Tibial nerve (tissue), 4 donors: ENCODE results near the gene ADRB1. TPM values are rescaled to one million over a fixed set of nuclear protein-coding genes. Genes with fewer than 3 reads are reported as not detected.
A peak's percentile ranks its signal among the peaks of the same experiment; 100 is the strongest.

ENCODE experiments used
- DNase-seq, 2 donors: peaks; one replicate each; pipeline ENCODE4 v3.0.0-alpha.2; 2019; ENCODE audit warnings: low spot score in 2 of 2
- H3K27ac ChIP-seq, 4 donors: fragments of 200-600 bp; sonication (generic) in 3 of 4; one replicate each; pipeline ENCODE4 v1.5.1; 2017 to 2019; ENCODE audit warnings: mild to moderate bottlenecking in 1 of 4
- H3K27me3 ChIP-seq, 2 donors: fragments of 200-600 bp; sonication (generic) in 1 of 2; one replicate each; pipeline versions ENCODE4 v1.5.1 to v1.6.0; 2017 to 2019
- H3K36me3 ChIP-seq, 3 donors: fragments of 200-600 bp; sonication (generic); one replicate each; pipeline ENCODE4 v1.5.1; 2018 to 2019
- H3K4me1 ChIP-seq, 4 donors: fragments of 200-600 bp; sonication (generic) in 3 of 4; one replicate each; pipeline ENCODE4 v1.5.1; 2017 to 2019
- H3K4me3 ChIP-seq, 4 donors: fragments of 200-600 bp; sonication (generic) in 3 of 4; one replicate each; pipeline ENCODE4 v1.5.1; 2017 to 2019; ENCODE audit warnings: mild to moderate bottlenecking in 1 of 4, moderate library complexity in 1 of 4
- H3K9me3 ChIP-seq, 4 donors: fragments of 200-600 bp; sonication (generic) in 3 of 4; one replicate each; pipeline ENCODE4 v1.5.1; 2017 to 2019
- EP300 ChIP-seq, 2 donors: sonication (generic); formaldehyde crosslinking; IDR thresholded peaks; one replicate each; pipeline ENCODE4 v1.6.1; 2017; ENCODE audit warnings: antibody characterized with exemption in 2 of 2, mild to moderate bottlenecking in 1 of 2
- POLR2A ChIP-seq, 2 donors: fragments of 450-650 bp; IDR thresholded peaks; one replicate each; pipeline ENCODE4 v1.6.1; 2017; ENCODE audit warnings: antibody characterized with exemption in 2 of 2, mild to moderate bottlenecking in 2 of 2, moderate library complexity in 2 of 2
- WGBS, 2 donors: methylation state at CpG; one replicate each; pipeline ENCODE4 v1.1.5; 2018; 5-methylcytosine and 5-hydroxymethylcytosine counted together
- total RNA-seq, 4 donors: library from RNA; depleted of rRNA; stranded (reverse); fragments of >200 nt; gene quantifications; one replicate each; pipeline ENCODE4 v1.1.0, GENCODE V29; 2016
- TF ChIP-seq, protein P1 (sequence below), 5 experiments: fragments of 200-600 bp in 3 of 5; fragments of 450-650 bp in 2 of 5; sonication (generic) in 3 of 5; IDR thresholded peaks; one replicate each; pipeline ENCODE4 v1.5.1; 2016 to 2019; ENCODE audit warnings: antibody characterized with exemption in 5 of 5, mild to moderate bottlenecking in 3 of 5, moderate library complexity in 2 of 5

ADRB1 gene
- total RNA-seq, 4 donors from 2014 or later: 0.30 to 1.4 (median 1.1) TPM

DNA sequence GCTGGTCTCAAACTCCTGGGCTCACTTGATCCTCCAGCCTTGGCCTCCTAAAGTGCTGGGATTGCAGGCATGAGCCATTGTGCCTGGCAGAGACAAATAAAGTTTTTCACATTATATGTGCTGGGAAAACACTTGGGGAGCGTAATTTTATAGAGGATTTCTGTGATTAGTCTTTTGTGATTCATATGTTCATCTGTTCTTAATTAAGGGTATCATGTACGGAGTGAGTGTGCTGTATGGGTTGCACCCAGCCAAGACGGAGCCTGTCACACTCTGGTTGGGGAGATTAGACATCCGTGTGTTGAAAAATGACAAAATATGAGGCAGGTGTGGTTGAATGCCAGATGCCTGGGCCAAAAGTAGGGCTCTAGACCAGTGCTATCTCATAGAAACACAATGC lies 10.3 kb downstream of the ADRB1 start:
- no peaks in the 10 kb centered on the region for H3K9me3 ChIP-seq
- no peak for DNase-seq
- 57 to 62% methylated on average over 4 of the region's 4 CpGs for WGBS, 2 donors
- no peaks in the 10 kb centered on the region for H3K36me3 ChIP-seq
- no peak overlapping the region for H3K27ac ChIP-seq
- no peak overlapping the region for H3K4me3 ChIP-seq
- no peak for TF ChIP-seq POLR2A (IDR thresholded peaks at IDR 0.05)
- no peak for TF ChIP-seq EP300 (IDR thresholded peaks at IDR 0.05)
- TF ChIP-seq, protein P1, sequence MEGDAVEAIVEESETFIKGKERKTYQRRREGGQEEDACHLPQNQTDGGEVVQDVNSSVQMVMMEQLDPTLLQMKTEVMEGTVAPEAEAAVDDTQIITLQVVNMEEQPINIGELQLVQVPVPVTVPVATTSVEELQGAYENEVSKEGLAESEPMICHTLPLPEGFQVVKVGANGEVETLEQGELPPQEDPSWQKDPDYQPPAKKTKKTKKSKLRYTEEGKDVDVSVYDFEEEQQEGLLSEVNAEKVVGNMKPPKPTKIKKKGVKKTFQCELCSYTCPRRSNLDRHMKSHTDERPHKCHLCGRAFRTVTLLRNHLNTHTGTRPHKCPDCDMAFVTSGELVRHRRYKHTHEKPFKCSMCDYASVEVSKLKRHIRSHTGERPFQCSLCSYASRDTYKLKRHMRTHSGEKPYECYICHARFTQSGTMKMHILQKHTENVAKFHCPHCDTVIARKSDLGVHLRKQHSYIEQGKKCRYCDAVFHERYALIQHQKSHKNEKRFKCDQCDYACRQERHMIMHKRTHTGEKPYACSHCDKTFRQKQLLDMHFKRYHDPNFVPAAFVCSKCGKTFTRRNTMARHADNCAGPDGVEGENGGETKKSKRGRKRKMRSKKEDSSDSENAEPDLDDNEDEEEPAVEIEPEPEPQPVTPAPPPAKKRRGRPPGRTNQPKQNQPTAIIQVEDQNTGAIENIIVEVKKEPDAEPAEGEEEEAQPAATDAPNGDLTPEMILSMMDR (IDR thresholded peaks at IDR 0.05): no peak
- H3K27me3 ChIP-seq: peaks cover 0 to 40% of the 10 kb centered on the region in 2 donors
- peaks cover 0 to 5% (median 0%) of the 10 kb centered on the region in 4 donors for H3K4me1 ChIP-seq

DNA sequence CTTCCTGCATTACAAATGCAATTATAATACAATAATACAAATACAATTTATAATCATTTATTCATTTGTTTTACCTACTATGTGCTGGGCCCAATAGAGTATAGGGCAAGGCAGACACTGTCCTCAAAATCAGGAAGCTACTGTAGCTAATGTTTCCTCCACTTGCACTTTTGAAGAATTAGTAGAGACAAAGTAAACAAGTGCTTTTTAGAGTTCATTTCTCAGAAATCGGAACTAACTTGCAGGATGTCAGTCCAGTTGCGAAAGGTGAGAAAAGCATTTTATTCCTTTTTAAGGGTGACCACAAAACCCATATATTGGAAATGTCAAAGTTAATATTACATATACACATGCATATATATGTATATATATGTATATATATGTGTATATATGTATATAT lies 14.2 kb downstream of the ADRB1 start:
- Histone ChIP-seq H3K4me3 (no peak overlapping the region), H3K27me3 (peaks cover 0 to 8% of the 10 kb centered on the region in 2 donors), H3K36me3 (no peaks in the 10 kb centered on the region), H3K4me1 (peaks cover 0 to 5% (median 0%) of the 10 kb centered on the region in 4 donors), H3K9me3 (no peaks in the 10 kb centered on the region), H3K27ac (no peak overlapping the region)
- 77 to 84% methylated on average over 2 of the region's 2 CpGs for WGBS, 2 donors
- TF ChIP-seq EP300 (IDR thresholded peaks at IDR 0.05): no peak
- no peak for TF ChIP-seq POLR2A (IDR thresholded peaks at IDR 0.05)
- TF ChIP-seq, protein P1 (IDR thresholded peaks at IDR 0.05): no peak
- no peak for DNase-seq

DNA sequence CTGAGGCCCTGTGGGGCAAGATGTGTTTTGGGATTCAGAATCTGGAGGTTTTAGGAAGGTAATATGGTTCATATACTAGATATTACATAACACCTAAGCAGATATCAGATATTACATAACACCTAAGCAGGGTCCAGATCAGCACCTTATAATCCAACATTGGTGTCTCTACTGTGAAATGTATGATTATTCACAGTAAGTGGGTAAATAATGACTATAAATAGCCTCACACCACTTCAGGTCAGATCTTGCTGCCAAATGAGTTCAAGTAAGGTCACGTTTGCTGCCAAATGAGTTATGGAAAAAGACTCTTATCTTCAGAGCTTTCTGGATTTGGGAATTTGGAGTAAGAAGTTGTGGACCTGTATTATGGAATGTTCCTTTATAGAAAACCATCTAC lies 14.6 kb downstream of the ADRB1 start:
- TF ChIP-seq EP300 (IDR thresholded peaks at IDR 0.05) (no peak), POLR2A (IDR thresholded peaks at IDR 0.05) (no peak)
- TF ChIP-seq, protein P1 (IDR thresholded peaks at IDR 0.05): no peak
- WGBS, 2 donors: 63 to 80% methylated on average over 1 of the region's 1 CpG

DNA sequence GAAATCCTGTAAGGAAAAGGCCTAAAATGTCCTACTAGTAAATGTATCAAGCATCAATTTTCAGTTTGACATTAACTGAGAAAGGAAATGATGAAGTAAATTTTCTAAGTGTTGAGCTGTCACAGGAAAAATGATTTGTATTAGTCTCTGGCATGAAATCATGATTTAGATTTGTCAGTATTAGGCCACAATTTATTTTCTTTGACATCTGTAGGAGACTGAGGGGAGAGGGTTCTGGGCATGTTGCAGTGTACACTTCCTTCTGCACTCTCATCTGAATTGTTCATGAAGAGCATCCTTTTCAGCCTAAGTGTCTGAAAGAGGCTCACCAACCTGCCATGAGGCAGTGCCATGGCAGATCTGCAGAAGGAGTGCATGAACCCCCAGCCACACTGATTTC lies 15.9 kb downstream of the ADRB1 start:
- Histone ChIP-seq H3K9me3 (no peaks in the 10 kb centered on the region), H3K4me1 (peaks cover 0 to 14% (median 2%) of the 10 kb centered on the region in 4 donors), H3K27me3 (no peaks in the 10 kb centered on the region), H3K27ac (no peak overlapping the region), H3K4me3 (no peak overlapping the region), H3K36me3 (no peaks in the 10 kb centered on the region)
- TF ChIP-seq POLR2A (IDR thresholded peaks at IDR 0.05): no peak
- TF ChIP-seq EP300 (IDR thresholded peaks at IDR 0.05): no peak
- no peak for DNase-seq

More for the DNA sequence above, 14.6 kb downstream of the ADRB1 start:
- H3K27ac ChIP-seq: no peak overlapping the region
- H3K36me3 ChIP-seq: no peaks in the 10 kb centered on the region
- DNase-seq: no peak
- H3K4me3 ChIP-seq: no peak overlapping the region
- peaks cover 0 to 5% (median 0%) of the 10 kb centered on the region in 4 donors for H3K4me1 ChIP-seq
- no peaks in the 10 kb centered on the region for H3K9me3 ChIP-seq
- peaks cover 0 to 8% of the 10 kb centered on the region in 2 donors for H3K27me3 ChIP-seq

DNA sequence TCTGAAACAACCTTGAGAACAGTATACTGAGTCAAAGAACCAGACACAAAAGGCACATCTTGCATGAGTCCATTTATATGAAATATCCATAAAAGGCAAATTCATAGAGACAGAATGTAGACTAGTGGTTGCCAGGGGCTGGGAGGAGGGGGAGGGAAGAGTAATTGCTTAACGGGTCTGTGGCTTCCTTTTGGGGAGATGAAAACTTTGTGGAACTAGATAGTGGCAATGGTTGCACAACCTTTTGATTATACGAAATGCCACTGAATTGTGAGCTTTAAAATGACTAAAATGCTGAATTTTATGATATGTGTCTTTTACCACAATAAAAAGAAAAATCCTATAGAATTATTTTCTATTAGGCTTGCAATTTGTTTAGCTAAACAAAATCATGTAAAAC lies 16.8 kb downstream of the ADRB1 start:
- H3K4me3 ChIP-seq: no peak overlapping the region
- peaks cover 0 to 14% (median 2%) of the 10 kb centered on the region in 4 donors for H3K4me1 ChIP-seq
- no peak overlapping the region for H3K27ac ChIP-seq
- no peak for TF ChIP-seq POLR2A (IDR thresholded peaks at IDR 0.05)
- TF ChIP-seq, protein P1 (IDR thresholded peaks at IDR 0.05): no peak
- TF ChIP-seq EP300 (IDR thresholded peaks at IDR 0.05): peak in 1 of 2 donors; percentile 17
- no peaks in the 10 kb centered on the region for H3K27me3 ChIP-seq
- no peak for DNase-seq
- H3K9me3 ChIP-seq: no peaks in the 10 kb centered on the region
- WGBS, 2 donors: 76 to 79% methylated on average over 2 of the region's 2 CpGs
- no peaks in the 10 kb centered on the region for H3K36me3 ChIP-seq

DNA sequence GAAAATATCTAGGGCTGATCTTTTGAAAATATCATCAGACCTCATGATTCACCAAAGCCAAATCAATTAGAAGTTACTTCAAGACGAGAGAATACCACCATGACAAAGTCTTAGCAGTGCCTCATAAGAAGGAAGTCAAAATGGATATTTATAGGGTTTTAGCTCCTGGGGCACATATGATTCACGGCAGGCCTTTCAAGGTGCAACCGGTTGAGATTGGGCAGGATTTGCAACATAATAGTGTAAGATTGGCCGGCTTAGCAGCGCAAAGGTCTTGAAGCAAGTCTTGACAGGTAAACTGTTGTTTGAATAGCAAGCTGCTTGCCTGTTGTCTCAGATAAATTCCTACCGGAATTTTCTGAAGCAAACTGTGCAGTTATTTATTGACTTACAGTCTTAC lies 17.5 kb downstream of the ADRB1 start:
- TF ChIP-seq POLR2A (IDR thresholded peaks at IDR 0.05) (no peak), EP300 (IDR thresholded peaks at IDR 0.05) (no peak)
- TF ChIP-seq, protein P1 (IDR thresholded peaks at IDR 0.05): no peak
- no peaks in the 10 kb centered on the region for H3K27me3 ChIP-seq
- H3K9me3 ChIP-seq: no peaks in the 10 kb centered on the region
- H3K4me3 ChIP-seq: no peak overlapping the region
- H3K27ac ChIP-seq: no peak overlapping the region
- peaks cover 0 to 14% (median 2%) of the 10 kb centered on the region in 4 donors for H3K4me1 ChIP-seq
- DNase-seq: no peak
- H3K36me3 ChIP-seq: no peaks in the 10 kb centered on the region
- WGBS, 2 donors: 70 to 71% methylated on average over 6 of the region's 6 CpGs
